Ramos (cell line): Measurements from ENCODE around the gene BEND7.

ENCODE experiments used
- in situ Hi-C: fragments of 300-500 bp; cut with MboI; formaldehyde crosslinking; loops from one replicate; pipeline ENCODE4 v1.14.3; 2022; ENCODE audit warnings: low sequenced_read_pairs; ENCODE audit not compliant: unreplicated experiment

The BEND7 gene

GRCh38 chr10:13525663-13526062 is 3.2 kb downstream of the BEND7 start:
- in situ Hi-C loops: no loop called here

- in situ Hi-C loops: no loop called here
Observed at GRCh38 chr10:13521026-13521425, 7.8 kb downstream of the BEND7 start.

GRCh38 chr10:13520194-13520593 is 8.6 kb downstream of the BEND7 start:
- in situ Hi-C loops: no loop called here

- in situ Hi-C loops: no loop called here
Observed at GRCh38 chr10:13518076-13518692, 10.6 kb downstream of the BEND7 start.

GRCh38 chr10:13517675-13518074 is 11.1 kb downstream of the BEND7 start:
- in situ Hi-C loops: no loop called here

GRCh38 chr10:13516176-13516575 is 12.6 kb downstream of the BEND7 start:
- in situ Hi-C loops: no loop called here

DNA sequence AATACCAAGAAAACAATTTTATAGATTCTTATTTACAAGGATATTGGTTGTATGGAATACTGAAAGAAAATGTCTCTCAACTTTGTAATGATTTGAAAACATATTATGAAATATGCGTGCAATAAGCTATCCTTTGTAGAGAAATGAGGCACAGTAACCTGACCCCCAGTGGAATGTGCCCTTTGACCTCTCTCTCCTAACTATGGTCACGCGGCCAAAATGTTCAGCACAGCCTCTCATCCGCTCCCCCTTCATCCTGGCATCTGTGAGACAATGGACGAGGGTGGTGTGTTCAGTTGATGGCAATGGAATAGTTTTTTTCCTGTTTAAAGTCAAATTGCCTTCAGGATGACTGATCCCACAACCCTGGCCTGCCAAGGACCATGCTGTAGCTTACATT is 13.3 kb downstream of the BEND7 start:
- in situ Hi-C loops: no loop called here

DNA sequence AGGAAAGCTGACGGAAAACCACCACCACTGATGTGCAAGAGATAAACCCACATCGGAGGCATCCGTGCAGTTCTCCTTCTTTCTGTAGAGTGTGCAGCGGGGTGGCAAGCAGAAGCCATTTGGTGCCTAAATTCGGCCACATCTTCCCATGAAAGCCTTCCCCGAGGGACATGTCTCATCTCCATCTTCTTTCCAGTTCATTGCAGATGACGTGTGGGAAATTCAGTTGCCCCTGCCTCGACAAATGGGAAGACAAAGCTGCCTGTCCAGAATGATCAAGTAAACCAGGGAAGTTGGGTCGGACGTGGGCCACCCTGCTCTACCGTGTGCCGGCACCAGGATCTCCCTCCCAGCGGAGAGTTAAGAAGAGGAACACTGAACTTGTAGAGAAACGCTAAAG is 14.5 kb downstream of the BEND7 start:
- in situ Hi-C loops: no loop called here

- in situ Hi-C loops: no loop called here
Observed at GRCh38 chr10:13512564-13512963, 16.2 kb downstream of the BEND7 start.

DNA sequence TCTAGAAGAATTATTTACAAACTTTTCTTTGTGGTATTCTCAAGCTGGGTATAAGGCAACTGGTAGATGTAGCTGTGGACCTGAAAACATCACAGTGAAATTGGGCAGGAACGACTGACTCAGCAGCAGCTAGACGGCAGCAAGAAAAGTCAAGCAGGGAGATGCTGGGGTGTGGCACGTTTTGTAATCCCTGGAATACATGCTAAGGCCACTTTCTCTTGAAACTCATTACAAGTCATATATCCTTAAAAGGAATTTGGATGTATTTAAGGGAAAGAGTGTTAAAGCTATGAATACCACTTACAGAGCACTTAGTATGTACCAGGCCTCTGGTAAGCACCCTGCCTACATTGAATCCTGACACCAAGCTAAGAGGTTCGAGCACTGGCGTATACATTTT is 17.4 kb downstream of the BEND7 start:
- in situ Hi-C loops: no loop called here

DNA sequence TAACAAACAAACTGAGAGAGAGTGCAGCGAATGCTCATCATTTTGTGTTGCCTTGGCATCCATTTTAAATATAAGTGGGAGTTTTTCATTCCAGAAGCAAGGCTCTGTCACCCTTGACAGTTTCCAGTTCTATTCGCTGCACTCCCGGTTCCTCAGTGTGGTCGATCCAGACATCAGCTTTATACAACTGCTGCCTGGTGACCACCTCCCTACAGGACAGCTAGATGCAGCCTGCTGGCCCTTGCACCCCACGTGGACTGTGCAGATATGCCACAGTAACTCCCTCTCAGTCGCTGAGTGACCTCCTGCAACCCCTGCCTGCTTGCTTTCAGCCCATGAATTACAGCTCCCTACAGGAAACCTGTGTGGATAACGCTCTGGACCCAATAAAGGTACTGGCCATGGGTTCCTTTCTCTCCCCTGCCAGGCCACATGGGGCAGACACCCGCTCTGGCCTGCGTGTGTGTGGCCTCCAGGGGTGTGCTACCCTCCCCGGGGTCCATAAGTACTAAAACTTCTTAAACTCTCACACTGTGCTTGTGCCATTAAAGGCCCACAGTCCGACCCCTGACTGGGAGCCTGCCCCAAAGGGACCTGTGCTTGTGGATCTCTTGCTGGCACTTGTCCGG is 23.6 kb downstream of the BEND7 start:
- in situ Hi-C loops: no loop called here

DNA sequence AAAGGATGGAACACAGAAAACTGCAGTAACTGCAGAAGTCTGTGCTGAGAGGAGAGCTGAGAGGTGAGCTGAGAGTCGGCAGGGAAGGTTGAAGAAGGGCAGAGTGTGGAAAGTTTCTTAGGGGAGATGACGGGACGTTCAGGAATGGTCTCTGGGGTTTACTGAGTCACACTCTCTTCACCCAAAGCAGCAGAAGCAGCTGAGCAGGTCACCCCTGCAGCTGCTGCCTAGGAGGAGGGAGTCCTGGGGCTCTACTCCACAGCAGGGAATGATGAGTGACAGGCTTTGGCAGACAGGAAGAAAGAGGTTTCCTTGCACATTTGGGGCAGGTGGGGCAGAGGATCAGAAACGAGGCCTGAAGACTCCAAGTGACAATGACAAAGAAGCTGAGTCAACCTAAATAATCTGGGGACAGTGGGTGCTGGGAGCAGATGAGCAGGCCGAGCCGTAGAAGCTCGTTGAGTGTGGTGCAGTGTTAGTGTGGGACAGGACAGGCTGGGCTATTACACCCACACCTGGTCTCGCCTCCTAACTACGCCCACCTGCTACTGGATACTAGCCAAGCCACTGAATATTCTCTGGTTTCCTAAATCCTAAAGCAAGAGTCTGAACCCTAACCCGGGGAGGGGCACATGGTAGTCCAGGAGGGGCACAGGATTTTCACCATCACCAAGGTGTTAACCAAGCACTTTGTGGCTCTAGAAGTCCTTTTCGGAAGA is 24.9 kb downstream of the BEND7 start:
- in situ Hi-C loops: no loop called here

- in situ Hi-C loops: no loop called here
Observed at GRCh38 chr10:13502380-13502779, 26.4 kb downstream of the BEND7 start.

DNA sequence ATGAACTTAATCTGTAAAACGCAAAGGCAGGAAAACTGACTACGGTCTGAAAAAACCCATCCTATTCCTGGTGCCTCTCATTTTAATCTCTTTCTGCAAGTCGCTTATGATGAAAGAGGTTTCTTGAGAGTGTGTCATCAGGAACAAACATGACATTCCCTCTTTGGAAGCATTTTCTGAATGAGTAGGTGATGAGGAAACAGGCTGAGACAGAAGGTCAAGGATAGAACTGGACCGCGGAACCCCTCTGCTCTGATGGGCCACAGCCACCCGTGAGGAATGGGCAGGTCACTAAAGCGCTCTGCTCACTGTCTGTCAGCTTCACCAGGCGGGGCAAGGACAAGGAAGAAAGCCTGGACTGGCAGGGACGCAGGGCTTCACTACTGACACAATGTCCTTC is 28.6 kb downstream of the BEND7 start:
- in situ Hi-C loops: no loop called here

GRCh38 chr10:13499150-13499549 is 29.7 kb downstream of the BEND7 start:
- in situ Hi-C loops: no loop called here

- in situ Hi-C loops: no loop called here
Observed at GRCh38 chr10:13496931-13497330, 31.9 kb downstream of the BEND7 start.

GRCh38 chr10:13496164-13496563 is 32.6 kb downstream of the BEND7 start:
- in situ Hi-C loops: no loop called here

DNA sequence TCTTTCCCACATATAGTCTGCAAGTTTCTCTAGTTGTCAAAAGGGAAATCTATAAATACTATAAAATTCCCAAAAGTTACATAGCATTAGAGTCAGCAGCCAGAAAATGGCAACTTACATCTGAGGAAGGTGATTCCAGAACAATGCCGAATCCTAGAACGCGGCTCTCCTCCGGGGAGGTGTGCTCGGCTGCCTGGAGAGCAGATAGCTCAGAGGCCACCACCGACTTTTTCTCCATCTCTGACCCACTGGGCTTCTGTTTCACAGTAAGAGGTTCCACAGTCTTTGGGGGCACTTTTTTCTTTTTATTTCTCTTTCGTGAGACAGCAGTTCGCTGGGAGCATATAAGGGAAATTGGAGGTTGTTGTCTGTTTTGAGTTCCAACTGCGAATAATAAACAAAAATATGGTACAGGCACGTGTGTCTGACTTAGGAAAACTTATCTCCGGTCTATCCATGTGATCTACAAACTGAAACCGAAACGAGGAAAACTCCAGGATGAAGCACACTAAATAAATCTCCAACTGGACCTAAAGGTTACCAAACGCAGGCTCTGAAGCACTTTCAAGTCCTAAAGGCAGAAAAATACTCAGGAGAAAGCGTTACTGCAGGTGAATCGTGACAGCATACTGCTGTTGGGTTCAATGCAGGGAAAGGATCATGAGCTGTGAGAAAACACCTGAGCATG is 36.2 kb downstream of the BEND7 start:
- in situ Hi-C loops: no loop called here

- in situ Hi-C loops: no loop called here
Observed at GRCh38 chr10:13491747-13492360, 37.0 kb downstream of the BEND7 start.

DNA sequence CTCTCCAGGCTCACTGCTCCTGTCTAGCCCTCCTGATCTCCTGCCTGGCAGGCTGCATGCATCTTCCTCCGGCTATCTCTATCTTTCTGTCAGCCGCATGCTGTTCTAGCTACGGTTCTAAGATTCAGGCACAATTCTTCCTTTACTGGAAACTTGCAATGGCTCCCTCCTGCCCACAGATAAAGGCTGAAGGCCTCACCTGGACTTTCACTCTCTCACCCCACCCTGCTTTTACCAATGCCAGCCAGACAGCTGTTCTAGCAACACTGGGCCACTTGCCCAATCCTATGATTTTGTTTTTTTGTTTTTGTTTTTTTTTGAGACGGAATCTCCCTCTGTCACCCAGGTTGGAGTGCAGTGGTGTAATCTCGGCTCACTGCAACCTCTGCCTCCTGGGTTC is 38.3 kb downstream of the BEND7 start:
- in situ Hi-C loops: no loop called here
